Thyroid gland (tissue), 4 donors: Measurements from ENCODE around the gene BNC1.

Source experiments
- POLR2A ChIP-seq, 2 donors: fragments of 450-650 bp; IDR thresholded peaks; one replicate each; pipeline ENCODE4 v1.6.1; 2017; ENCODE audit warnings: antibody characterized with exemption in 2 of 2, mild to moderate bottlenecking in 2 of 2, moderate library complexity in 1 of 2
- TF ChIP-seq, protein P1 (sequence below), 6 experiments: fragments of 200-600 bp in 3 of 6; fragments of 450-650 bp in 3 of 6; sonication (generic) in 3 of 6; IDR thresholded peaks; one replicate each; pipeline ENCODE4 v1.5.1; 2016 to 2019; ENCODE audit warnings: antibody characterized with exemption in 6 of 6, mild to moderate bottlenecking in 2 of 6, inconsistent platforms in 1 of 6, moderate library complexity in 1 of 6

DNA sequence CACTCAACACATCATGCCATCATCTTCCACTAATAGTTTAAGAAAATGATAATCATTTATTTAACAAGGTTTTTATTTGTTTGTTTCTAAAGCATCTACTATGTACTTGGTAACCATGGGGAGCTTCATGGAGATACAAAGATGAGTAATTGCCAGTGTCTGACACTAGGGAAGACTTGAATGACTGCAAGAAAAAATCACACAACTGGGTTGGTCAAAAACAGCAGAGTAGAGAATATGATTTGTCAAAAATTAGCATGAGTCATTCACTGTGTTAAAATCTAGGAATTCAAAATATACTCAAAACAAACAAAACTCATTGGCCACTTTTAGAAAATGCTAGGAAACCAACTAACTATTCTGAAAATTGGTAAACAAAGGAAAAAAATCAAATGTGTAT is 6.3 kb downstream of the BNC1 start:
- TF ChIP-seq, protein P1, sequence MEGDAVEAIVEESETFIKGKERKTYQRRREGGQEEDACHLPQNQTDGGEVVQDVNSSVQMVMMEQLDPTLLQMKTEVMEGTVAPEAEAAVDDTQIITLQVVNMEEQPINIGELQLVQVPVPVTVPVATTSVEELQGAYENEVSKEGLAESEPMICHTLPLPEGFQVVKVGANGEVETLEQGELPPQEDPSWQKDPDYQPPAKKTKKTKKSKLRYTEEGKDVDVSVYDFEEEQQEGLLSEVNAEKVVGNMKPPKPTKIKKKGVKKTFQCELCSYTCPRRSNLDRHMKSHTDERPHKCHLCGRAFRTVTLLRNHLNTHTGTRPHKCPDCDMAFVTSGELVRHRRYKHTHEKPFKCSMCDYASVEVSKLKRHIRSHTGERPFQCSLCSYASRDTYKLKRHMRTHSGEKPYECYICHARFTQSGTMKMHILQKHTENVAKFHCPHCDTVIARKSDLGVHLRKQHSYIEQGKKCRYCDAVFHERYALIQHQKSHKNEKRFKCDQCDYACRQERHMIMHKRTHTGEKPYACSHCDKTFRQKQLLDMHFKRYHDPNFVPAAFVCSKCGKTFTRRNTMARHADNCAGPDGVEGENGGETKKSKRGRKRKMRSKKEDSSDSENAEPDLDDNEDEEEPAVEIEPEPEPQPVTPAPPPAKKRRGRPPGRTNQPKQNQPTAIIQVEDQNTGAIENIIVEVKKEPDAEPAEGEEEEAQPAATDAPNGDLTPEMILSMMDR (IDR thresholded peaks at IDR 0.05) = no peak
- TF ChIP-seq POLR2A (IDR thresholded peaks at IDR 0.05) = no peak
